Naive B cell (primary cell): ENCODE results near the gene KIAA1614. TPM values are rescaled to one million over a fixed set of nuclear protein-coding genes. Genes with fewer than 3 reads are reported as not detected.
A peak's percentile ranks its signal among the peaks of the same experiment; 100 is the strongest.

Source experiments
- ATAC-seq, 2 donors: fragments of 150-1000 bp; cut with Tn5 transposase; 2 replicates each; pipeline ENCODE4 v1.10.0; 2021; ENCODE audit warnings: low read depth in 2 of 2, mild to moderate bottlenecking in 2 of 2, moderate library complexity in 2 of 2
- DNase-seq: peaks from one replicate; pipeline ENCODE4 v3.0.0; 2022
- H3K27ac Mint-ChIP-seq, 6 donors: one replicate each; pipeline ENCODE4 v1.8.0; 2020 to 2022; ENCODE audit warnings: mild to moderate bottlenecking in 6 of 6, mixed read lengths in 6 of 6, moderate library complexity in 5 of 6, inconsistent platforms in 2 of 6
- H3K27me3 Mint-ChIP-seq, 3 donors: one replicate each; pipeline ENCODE4 v1.8.0; 2021 to 2022; ENCODE audit warnings: mixed read lengths in 3 of 3, mild to moderate bottlenecking in 1 of 3
- H3K36me3 Mint-ChIP-seq, 2 donors: one replicate each; pipeline ENCODE4 v1.8.0; 2020 to 2022; ENCODE audit warnings: mixed read lengths in 2 of 2, inconsistent platforms in 1 of 2, mild to moderate bottlenecking in 1 of 2
- H3K4me1 Mint-ChIP-seq, 3 donors: one replicate each; pipeline ENCODE4 v1.8.0; 2020 to 2022; ENCODE audit warnings: mixed read lengths in 3 of 3, inconsistent platforms in 1 of 3, mild to moderate bottlenecking in 1 of 3, moderate library complexity in 1 of 3
- H3K4me3 Mint-ChIP-seq, 8 donors: one replicate each; pipeline ENCODE4 v1.8.0; 2020 to 2022; ENCODE audit warnings: mild to moderate bottlenecking in 8 of 8, mixed read lengths in 8 of 8, moderate library complexity in 8 of 8, inconsistent platforms in 2 of 8
- H3K9me3 Mint-ChIP-seq, 7 donors: one replicate each; pipeline ENCODE4 v1.8.0; 2020 to 2022; ENCODE audit warnings: mixed read lengths in 7 of 7, mild to moderate bottlenecking in 5 of 7, inconsistent platforms in 2 of 7, moderate library complexity in 1 of 7
- polyA plus RNA-seq, 6 donors: library from polyadenylated mRNA; unstranded; fragments of 300-500 nt; fragmentation: Illumina TruSeq; gene quantifications; one replicate each; pipeline ENCODE4 v1.2.3, GENCODE V29; 2021; ENCODE audit warnings: low read depth in 6 of 6

The KIAA1614 gene
- polyA plus RNA-seq, 6 donors from 2014 or later: 0.03 TPM; not detected in 5

- H3K4me1 Mint-ChIP-seq: peaks cover 18 to 38% (median 31%) of the 10 kb centered on the region in 3 donors
- H3K9me3 Mint-ChIP-seq: no peaks in the 10 kb centered on the region
- no peaks in the 10 kb centered on the region for H3K36me3 Mint-ChIP-seq
- ATAC-seq: no peak
- no peak for DNase-seq
- peak overlapping the region in 1 of 8 donors; percentile 80 for H3K4me3 Mint-ChIP-seq
- peak overlapping the region in 1 of 6 donors; percentile 2 for H3K27ac Mint-ChIP-seq
- peaks cover 0 to 13% (median 5%) of the 10 kb centered on the region in 3 donors for H3K27me3 Mint-ChIP-seq
Measured at GRCh38 chr1:180933141-180933540, 20.4 kb downstream of the KIAA1614 start.

GRCh38 chr1:180934563-180934962 is 21.9 kb downstream of the KIAA1614 start:
- H3K27me3 Mint-ChIP-seq: peaks cover 0 to 5% (median 0%) of the 10 kb centered on the region in 3 donors
- DNase-seq (no peak), ATAC-seq (peak in 1 of 2 donors; percentile 45)
- peak overlapping the region in 2 of 6 donors; percentile 14 to 63 for H3K27ac Mint-ChIP-seq
- no peaks in the 10 kb centered on the region for H3K9me3 Mint-ChIP-seq
- no peaks in the 10 kb centered on the region for H3K36me3 Mint-ChIP-seq
- peaks cover 14 to 35% (median 26%) of the 10 kb centered on the region in 3 donors for H3K4me1 Mint-ChIP-seq
- peak overlapping the region in 6 of 8 donors; percentile 0 to 67 (median 42) for H3K4me3 Mint-ChIP-seq

- H3K27ac Mint-ChIP-seq: peak overlapping the region in 1 of 6 donors; percentile 59
- peaks cover 0 to 5% (median 0%) of the 10 kb centered on the region in 3 donors for H3K27me3 Mint-ChIP-seq
- peaks cover 0 to under 1% (median 0%) of the 10 kb centered on the region in 7 donors for H3K9me3 Mint-ChIP-seq
- H3K4me1 Mint-ChIP-seq: peaks cover 18 to 39% (median 30%) of the 10 kb centered on the region in 3 donors
- peak in 1 of 2 donors; percentile 28 for ATAC-seq
- peak overlapping the region in 1 of 8 donors; percentile 66 for H3K4me3 Mint-ChIP-seq
- H3K36me3 Mint-ChIP-seq: no peaks in the 10 kb centered on the region
- no peak for DNase-seq
Measured at GRCh38 chr1:180935326-180936109, 22.8 kb downstream of the KIAA1614 start.

GRCh38 chr1:180936110-180937011 is 23.7 kb downstream of the KIAA1614 start:
- Mint-ChIP-seq H3K27me3 (peaks cover 0 to 5% (median 0%) of the 10 kb centered on the region in 3 donors), H3K36me3 (no peaks in the 10 kb centered on the region), H3K4me3 (no peak overlapping the region), H3K4me1 (peaks cover 18 to 39% (median 26%) of the 10 kb centered on the region in 3 donors), H3K9me3 (peaks cover 0 to 2% (median 0%) of the 10 kb centered on the region in 7 donors), H3K27ac (no peak overlapping the region)
- no peak for DNase-seq
- no peak for ATAC-seq

- Mint-ChIP-seq H3K4me3 (no peak overlapping the region), H3K9me3 (peaks cover 0 to 2% (median 0%) of the 10 kb centered on the region in 7 donors), H3K36me3 (no peaks in the 10 kb centered on the region), H3K27ac (no peak overlapping the region), H3K27me3 (peaks cover 0 to 5% (median 0%) of the 10 kb centered on the region in 3 donors), H3K4me1 (peaks cover 18 to 39% (median 26%) of the 10 kb centered on the region in 3 donors)
- ATAC-seq: no peak
- DNase-seq: no peak
Measured at GRCh38 chr1:180937012-180937372, 24.3 kb downstream of the KIAA1614 start.

GRCh38 chr1:180937624-180938225 is 25.0 kb downstream of the KIAA1614 start:
- Mint-ChIP-seq H3K4me1 (peaks cover 18 to 39% (median 26%) of the 10 kb centered on the region in 3 donors), H3K27ac (no peak overlapping the region), H3K27me3 (peaks cover 0 to 5% (median 0%) of the 10 kb centered on the region in 3 donors), H3K4me3 (no peak overlapping the region), H3K36me3 (no peaks in the 10 kb centered on the region), H3K9me3 (peaks cover 0 to 2% (median 0%) of the 10 kb centered on the region in 7 donors)
- ATAC-seq (no peak), DNase-seq (no peak)

- ATAC-seq (no peak), DNase-seq (no peak)
- peaks cover 0 to 5% (median 0%) of the 10 kb centered on the region in 3 donors for H3K27me3 Mint-ChIP-seq
- H3K36me3 Mint-ChIP-seq: no peaks in the 10 kb centered on the region
- peak overlapping the region in 1 of 6 donors; percentile 37 for H3K27ac Mint-ChIP-seq
- no peak overlapping the region for H3K4me3 Mint-ChIP-seq
- peaks cover 15 to 30% (median 26%) of the 10 kb centered on the region in 3 donors for H3K4me1 Mint-ChIP-seq
- peaks cover 0 to 2% (median 0%) of the 10 kb centered on the region in 7 donors for H3K9me3 Mint-ChIP-seq
Measured at GRCh38 chr1:180939073-180939710, 26.5 kb downstream of the KIAA1614 start.

GRCh38 chr1:180939711-180940103 is 27.0 kb downstream of the KIAA1614 start:
- H3K27me3 Mint-ChIP-seq: peaks cover 0 to under 1% (median 0%) of the 10 kb centered on the region in 3 donors
- peaks cover 10 to 25% (median 22%) of the 10 kb centered on the region in 3 donors for H3K4me1 Mint-ChIP-seq
- DNase-seq: no peak
- peaks cover 0 to 2% (median 0%) of the 10 kb centered on the region in 7 donors for H3K9me3 Mint-ChIP-seq
- peak overlapping the region in 2 of 6 donors; percentile 42 to 66 for H3K27ac Mint-ChIP-seq
- H3K4me3 Mint-ChIP-seq: no peak overlapping the region
- no peaks in the 10 kb centered on the region for H3K36me3 Mint-ChIP-seq
- no peak for ATAC-seq

GRCh38 chr1:180940445-180940844 is 27.7 kb downstream of the KIAA1614 start:
- DNase-seq (no peak), ATAC-seq (no peak)
- Mint-ChIP-seq H3K4me1 (peaks cover 8 to 22% (median 19%) of the 10 kb centered on the region in 3 donors), H3K27me3 (no peaks in the 10 kb centered on the region), H3K9me3 (peaks cover 0 to 2% (median 0%) of the 10 kb centered on the region in 7 donors), H3K36me3 (no peaks in the 10 kb centered on the region), H3K27ac (peak overlapping the region in 1 of 6 donors; percentile 57), H3K4me3 (no peak overlapping the region)

- peaks cover 8 to 17% (median 14%) of the 10 kb centered on the region in 3 donors for H3K4me1 Mint-ChIP-seq
- H3K9me3 Mint-ChIP-seq: peaks cover under 1 to 8% (median 6%) of the 10 kb centered on the region in 7 donors
- H3K4me3 Mint-ChIP-seq: no peak overlapping the region
- ATAC-seq (no peak), DNase-seq (no peak)
- H3K27ac Mint-ChIP-seq: peak overlapping the region in 2 of 6 donors; percentile 26 to 38
- H3K36me3 Mint-ChIP-seq: peaks cover 2 to 7% of the 10 kb centered on the region in 2 donors
- H3K27me3 Mint-ChIP-seq: no peaks in the 10 kb centered on the region
Measured at GRCh38 chr1:180941518-180942275, 29.0 kb downstream of the KIAA1614 start.

- ATAC-seq (no peak), DNase-seq (no peak)
- Mint-ChIP-seq H3K4me3 (no peak overlapping the region), H3K4me1 (no peaks in the 10 kb centered on the region), H3K9me3 (peaks cover 4 to 19% (median 11%) of the 10 kb centered on the region in 7 donors), H3K27me3 (no peaks in the 10 kb centered on the region), H3K27ac (no peak overlapping the region), H3K36me3 (peaks cover 6 to 23% of the 10 kb centered on the region in 2 donors)
Measured at GRCh38 chr1:180945151-180945550, 32.5 kb downstream of the KIAA1614 start.

GRCh38 chr1:180945551-180945950 is 32.9 kb downstream of the KIAA1614 start:
- Mint-ChIP-seq H3K27me3 (no peaks in the 10 kb centered on the region), H3K9me3 (peaks cover 4 to 18% (median 11%) of the 10 kb centered on the region in 7 donors), H3K4me1 (no peaks in the 10 kb centered on the region), H3K36me3 (peaks cover 6 to 23% of the 10 kb centered on the region in 2 donors), H3K4me3 (no peak overlapping the region), H3K27ac (no peak overlapping the region)
- no peak for DNase-seq
- ATAC-seq: no peak
